ENCODE measurements around the gene FGD3.

The FGD3 gene

GRCh38 chr9:93024646-93024910, 77.3 kb downstream of the FGD3 start:
- H3K4me3 ChIP-seq (ENCODE audit: low read depth, low read length) = no peak overlapping the region
- POLR2A ChIA-PET = no interaction called here
- CTCF ChIA-PET = no interaction called here
- DNase-seq (ENCODE audit: low read depth, low spot score) = no peak
- no peak for TF ChIP-seq CTCF (IDR thresholded peaks at IDR 0.05; ENCODE audit: insufficient read depth, low read length, missing control alignments)

- TF ChIP-seq CTCF (IDR thresholded peaks at IDR 0.05; ENCODE audit: insufficient read depth, low read length, missing control alignments) = no peak
- ChIA-PET CTCF (no interaction called here), POLR2A (no interaction called here)
- H3K4me3 ChIP-seq (ENCODE audit: low read depth, low read length) = no peak overlapping the region
- DNase-seq (ENCODE audit: low read depth, low spot score) = no peak
Observed at GRCh38 chr9:93024986-93025630, 77.8 kb downstream of the FGD3 start.

- CTCF ChIA-PET = no interaction called here
- DNase-seq (ENCODE audit: low read depth, low spot score) = no peak
- POLR2A ChIA-PET = no interaction called here
- H3K4me3 ChIP-seq (ENCODE audit: low read depth, low read length) = no peak overlapping the region
- no peak for TF ChIP-seq CTCF (IDR thresholded peaks at IDR 0.05; ENCODE audit: insufficient read depth, low read length, missing control alignments)
Observed at GRCh38 chr9:93025736-93026135, 78.4 kb downstream of the FGD3 start.

- ChIA-PET CTCF (no interaction called here), POLR2A (no interaction called here)
- H3K4me3 ChIP-seq (ENCODE audit: low read depth, low read length) = no peak overlapping the region
- no peak for DNase-seq (ENCODE audit: low read depth, low spot score)
- no peak for TF ChIP-seq CTCF (IDR thresholded peaks at IDR 0.05; ENCODE audit: insufficient read depth, low read length, missing control alignments)
Observed at GRCh38 chr9:93026640-93027039, 79.3 kb downstream of the FGD3 start.

- no peak for DNase-seq (ENCODE audit: low read depth, low spot score)
- H3K4me3 ChIP-seq (ENCODE audit: low read depth, low read length) = no peak overlapping the region
- no peak for TF ChIP-seq CTCF (IDR thresholded peaks at IDR 0.05; ENCODE audit: insufficient read depth, low read length, missing control alignments)
- POLR2A ChIA-PET = no interaction called here
- CTCF ChIA-PET = no interaction called here
Observed at GRCh38 chr9:93027750-93028149, 80.4 kb downstream of the FGD3 start.

GRCh38 chr9:93028448-93029006, 81.2 kb downstream of the FGD3 start:
- no peak overlapping the region for H3K4me3 ChIP-seq (ENCODE audit: low read depth, low read length)
- POLR2A ChIA-PET = no interaction called here
- CTCF ChIA-PET = no interaction called here
- DNase-seq (ENCODE audit: low read depth, low spot score) = no peak
- no peak for TF ChIP-seq CTCF (IDR thresholded peaks at IDR 0.05; ENCODE audit: insufficient read depth, low read length, missing control alignments)
